Endometrial microvascular endothelial cells (primary cell): ENCODE results near the gene THAP4. TPM values are rescaled to one million over a fixed set of nuclear protein-coding genes. Genes with fewer than 3 reads are reported as not detected.

Source experiments
- in situ Hi-C: cut with HindIII; loops from 2 replicates; pipeline ENCODE4 v1.10.0; 2017; ENCODE audit warnings: low sequenced_read_pairs, low pct_unique_long_range_greater_than_20kb; ENCODE audit errors: inconsistent ontology term
- total RNA-seq: library from RNA; depleted of rRNA; stranded (reverse); fragments of >200 nt; gene quantifications from one replicate; pipeline ENCODE4 v1.2.3, GENCODE V29; 2015; ENCODE audit errors: inconsistent ontology term

The THAP4 gene, protein sequence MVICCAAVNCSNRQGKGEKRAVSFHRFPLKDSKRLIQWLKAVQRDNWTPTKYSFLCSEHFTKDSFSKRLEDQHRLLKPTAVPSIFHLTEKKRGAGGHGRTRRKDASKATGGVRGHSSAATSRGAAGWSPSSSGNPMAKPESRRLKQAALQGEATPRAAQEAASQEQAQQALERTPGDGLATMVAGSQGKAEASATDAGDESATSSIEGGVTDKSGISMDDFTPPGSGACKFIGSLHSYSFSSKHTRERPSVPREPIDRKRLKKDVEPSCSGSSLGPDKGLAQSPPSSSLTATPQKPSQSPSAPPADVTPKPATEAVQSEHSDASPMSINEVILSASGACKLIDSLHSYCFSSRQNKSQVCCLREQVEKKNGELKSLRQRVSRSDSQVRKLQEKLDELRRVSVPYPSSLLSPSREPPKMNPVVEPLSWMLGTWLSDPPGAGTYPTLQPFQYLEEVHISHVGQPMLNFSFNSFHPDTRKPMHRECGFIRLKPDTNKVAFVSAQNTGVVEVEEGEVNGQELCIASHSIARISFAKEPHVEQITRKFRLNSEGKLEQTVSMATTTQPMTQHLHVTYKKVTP
- total RNA-seq, result 47.6 TPM

DNA sequence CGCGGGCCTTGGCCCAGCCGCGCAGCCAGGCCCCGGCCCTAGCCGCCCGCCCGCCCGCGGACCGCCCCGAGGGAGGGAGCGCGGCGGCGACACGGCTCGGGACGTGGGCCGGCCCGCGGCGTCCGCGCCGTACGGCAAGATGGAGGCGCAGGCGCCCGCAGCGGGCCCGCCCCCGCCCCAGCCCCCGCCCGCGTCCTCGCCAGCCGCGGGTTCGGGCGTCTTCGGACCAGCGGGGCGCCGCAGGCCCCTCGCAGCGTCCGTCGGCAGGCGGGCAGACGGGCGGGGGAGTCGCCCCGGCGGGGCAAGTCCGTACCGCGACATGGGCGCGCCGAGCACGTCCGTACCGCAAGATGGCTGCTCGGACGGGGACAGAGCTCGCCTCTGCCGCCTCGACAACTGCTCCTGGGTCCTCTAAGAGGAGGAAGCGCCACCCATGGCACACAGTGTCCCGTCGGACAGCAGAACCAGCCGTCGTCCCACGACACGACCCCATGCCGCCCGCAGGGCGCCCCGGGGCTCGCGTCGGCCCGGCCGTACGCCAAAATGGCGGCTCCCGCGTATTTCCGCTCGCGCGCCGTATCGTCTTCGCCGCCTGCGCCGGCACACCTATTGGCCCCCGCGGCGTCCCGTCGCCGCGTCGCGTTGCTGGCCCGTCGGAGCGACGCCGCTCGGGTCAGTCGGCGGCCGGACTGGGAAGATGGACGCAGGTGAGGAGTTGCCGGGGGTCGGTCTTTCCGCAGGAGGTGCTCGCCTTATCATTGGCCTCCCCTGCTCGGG is at the start of gene THAP4, which contains the start of gene ATG4B:
Gene THAP4 (minus strand): TSS at position 141 of the 777 bp plus-strand sequence. CDS start 141 bp downstream, outside the sequence.
Gene ATG4B (plus strand): TSS at position 676 of the 777 bp plus-strand sequence. CDS start 22 bp downstream, at position 698.
- in situ Hi-C loops, result no loop called here

DNA sequence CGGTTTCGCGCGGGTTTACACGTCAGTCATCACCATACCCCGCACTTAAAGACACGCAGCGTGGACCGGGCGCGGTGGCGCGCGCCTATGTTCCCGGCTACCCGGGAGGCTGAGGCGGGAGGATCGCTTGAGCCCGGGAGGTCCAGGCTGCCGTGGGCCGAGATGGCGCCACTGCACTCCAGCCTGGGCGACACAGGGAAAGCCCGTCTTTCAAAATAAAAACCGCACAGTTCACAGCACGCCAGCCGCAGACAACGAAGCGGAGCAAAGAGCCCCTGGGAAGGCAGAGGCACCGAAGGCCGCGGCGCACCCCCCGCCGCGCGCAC is 49.3 kb upstream of the THAP4 start:
- in situ Hi-C loops, result no loop called here

DNA sequence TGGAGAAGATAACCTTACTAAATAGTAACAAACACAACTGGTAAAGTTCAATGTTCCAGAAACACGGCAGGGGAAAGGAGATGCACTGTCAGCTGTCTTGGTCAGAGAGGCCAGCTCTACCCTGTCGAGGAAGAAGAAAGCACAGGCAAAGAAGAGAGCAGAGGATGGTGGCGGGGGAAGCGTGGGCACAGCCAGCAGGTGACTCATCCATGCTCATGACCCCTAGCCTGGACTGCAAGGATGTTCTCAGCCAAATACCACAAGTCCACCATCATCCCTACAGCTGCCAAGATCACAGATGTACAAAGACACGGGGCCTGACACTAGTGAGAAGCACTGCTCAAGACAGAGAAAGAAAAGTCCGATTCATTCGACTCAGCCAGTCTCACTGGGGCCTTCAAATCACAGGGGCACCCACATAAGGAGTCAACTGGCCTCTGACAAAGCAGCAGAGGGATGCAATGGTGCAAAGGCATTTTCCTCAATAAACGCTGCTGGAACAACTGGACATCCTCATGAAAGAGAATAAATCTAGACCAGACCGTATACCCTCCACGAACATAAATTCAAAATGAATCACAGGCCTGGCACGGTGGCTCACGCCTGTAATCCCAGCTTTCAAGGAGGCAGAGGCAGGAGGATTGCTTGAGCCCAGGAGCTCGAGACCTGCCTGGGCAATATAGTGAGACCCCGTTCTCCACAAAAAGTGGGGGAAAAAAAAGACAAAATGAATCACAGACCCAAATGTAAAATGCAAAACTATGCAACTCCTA is 44.1 kb upstream of the THAP4 start:
- in situ Hi-C loops, result no loop called here

DNA sequence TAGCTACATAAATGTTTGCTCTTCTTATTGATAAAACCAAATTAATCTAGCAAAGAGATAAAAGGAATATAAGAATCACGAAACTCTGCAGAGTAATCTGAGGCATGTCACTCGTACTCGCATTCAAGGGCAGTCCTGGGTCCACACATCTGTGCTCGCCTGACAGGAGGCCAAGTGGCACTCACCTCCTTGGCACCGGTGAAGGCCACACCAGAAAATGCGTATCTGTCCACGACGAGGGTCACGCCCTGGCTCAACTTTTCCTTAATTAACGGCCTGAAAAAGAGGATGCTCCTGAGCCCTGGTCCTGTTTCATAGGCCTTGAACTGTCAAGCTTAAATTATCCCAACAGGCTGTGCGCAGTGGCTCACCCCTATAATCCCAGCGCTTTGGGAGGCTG is 43.1 kb upstream of the THAP4 start:
- in situ Hi-C loops, result no loop called here

DNA sequence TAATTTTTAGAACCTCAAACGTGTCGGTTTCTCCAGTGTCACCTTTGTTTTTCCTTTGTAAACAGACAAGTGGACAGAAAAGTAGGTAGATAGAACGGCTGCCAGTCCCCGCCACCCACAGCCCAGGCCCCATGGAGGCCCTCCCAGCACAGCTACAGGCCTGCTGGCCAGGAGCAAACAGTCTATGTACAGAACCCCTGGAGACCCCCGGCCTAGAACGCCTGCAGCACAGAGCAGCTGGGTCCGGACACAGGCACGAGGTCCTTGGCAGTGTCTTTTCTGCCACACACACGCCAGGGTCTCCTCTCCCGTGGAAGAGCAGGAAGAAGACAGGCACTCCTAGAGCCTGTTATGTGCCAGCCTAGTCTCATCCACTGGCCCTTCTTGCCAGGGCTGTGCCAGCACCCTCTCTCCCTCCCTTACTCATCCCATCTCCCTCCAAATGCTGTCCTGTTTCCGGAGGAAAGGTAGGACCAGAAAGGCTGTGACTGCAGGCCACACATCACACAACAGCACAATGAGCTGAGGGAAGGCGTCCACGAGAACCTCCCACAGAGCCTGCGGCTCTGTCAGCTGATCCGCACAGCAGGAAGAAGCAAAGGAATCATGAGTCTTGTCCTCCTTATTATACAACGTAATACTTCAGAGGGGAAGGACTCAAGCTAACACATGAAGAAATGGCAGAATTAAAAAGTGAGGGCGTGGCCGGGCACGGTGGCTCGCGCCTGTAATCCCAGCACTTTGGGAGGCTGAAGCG is 42.0 kb upstream of the THAP4 start:
- in situ Hi-C loops, result no loop called here

DNA sequence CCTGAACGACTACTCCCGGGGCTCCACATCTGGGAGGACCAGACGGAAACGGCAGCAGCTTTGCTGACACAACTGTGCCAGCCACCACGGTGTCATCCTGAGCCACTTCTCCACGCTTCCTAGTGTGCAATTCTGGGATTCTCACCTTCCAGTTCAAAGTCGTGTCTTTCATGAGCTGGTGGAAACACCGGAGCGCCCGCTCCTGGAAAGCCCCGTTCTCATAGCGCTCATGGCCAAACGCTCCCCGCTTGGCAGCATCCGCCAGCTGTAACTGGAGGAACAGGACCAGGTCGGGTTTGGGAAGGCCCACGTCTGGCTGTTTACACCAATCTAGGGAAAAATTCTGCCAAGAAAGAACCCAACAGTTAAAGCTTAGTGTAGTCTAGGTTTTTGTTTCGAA is 41.3 kb upstream of the THAP4 start:
- in situ Hi-C loops, result no loop called here

DNA sequence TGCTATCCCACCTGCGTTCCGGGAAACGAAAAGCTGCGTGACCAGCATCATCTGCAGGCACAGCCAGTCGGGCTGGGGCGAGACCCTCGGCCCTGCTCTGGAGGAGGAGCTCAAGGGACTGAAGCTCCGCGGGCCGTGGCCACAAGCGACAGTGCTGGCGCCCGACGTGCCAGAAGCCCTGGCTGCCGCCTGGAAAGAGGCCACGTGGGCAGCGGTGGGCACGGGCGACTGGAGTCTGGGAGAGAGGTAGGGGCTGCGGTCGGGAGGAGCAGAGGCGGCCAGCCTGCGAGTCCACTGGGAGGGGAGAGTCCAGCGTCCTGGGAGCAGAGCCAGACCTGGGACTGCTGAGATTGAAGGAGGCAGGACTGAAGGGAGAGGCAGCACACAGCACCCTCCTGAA is 40.4 kb upstream of the THAP4 start:
- in situ Hi-C loops, result no loop called here

DNA sequence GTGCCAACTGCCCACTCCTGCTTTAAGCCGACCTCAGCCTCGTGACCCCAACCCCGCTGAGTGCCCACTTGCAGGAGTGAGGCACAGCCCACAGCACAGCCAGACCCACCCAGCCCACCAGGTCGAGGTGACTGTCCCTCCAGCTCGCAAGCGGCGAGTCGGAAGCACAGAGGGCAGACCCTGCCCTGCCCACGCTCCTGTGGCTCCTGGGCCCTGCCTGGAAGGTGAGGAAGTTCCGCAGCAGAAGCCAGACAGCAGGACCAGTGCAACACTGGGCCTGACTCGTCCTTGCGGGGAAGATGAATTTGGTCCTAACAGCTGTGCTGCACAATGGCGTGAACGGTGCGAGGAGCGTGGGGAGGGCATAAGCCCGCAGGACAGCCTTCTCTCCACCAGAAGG is 39.7 kb upstream of the THAP4 start:
- in situ Hi-C loops, result no loop called here

DNA sequence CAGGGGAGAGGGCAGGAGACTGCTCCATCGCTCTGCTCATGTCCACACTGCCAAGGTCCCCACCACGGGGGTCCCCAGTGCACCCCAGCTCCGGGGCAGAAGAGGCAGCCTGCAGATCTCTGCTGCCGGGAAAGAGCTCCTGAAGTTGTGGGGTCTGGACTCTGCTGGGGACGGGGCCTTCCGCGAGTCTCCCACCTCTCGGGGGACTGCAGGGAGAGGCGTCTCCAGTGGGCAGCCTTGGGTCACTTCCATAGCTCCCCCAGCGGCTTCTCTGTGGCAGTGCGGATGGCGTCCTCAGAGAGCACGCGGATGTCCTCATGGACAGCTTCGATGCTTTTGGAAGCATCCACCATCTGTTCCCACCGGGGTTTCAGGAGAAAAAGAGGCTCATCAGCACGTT is 38.9 kb upstream of the THAP4 start:
- in situ Hi-C loops, result no loop called here

DNA sequence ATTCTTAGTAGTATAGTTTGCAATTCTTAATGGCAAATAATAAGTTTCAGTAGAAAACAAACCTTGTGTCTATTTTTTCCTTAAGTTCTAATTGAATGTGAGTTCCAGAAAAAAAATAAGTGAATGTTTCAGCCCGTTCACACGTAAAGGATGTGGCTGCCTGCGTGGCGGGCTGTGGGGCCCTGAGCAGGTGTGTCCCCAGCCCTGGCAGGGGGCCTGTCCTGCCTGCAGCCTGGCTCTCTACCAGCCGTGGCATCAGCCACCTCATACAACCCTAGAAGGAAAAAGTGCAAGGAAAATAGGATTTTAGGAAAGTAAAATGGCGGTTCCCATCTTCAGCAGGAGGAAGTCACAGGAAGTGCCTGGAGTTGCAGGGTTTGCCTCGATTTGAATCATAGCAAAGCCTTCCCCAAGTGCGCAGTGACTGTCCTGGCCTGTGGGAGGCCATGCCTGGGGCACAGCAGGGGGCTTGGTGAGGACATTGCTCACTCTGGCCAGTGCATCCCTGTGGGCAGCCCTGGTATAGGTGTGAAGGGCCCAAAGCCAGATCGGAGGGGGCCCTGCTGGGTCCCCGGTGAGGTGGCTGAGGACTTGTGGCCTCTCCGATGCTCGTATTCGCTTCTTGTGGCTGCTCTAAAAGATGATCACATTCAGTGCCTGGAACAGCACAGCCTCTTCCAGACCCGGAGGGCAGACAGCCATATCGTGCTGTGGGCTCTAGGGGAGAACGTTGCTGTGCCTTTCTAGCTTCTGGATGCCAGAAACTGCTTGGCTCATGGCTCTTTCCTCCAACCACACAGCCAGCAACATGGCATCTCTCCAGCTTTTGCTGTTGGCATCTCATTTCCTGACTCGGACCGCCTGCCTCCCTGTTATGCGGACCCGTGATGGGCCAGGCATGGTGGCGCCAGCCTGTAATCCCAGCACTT is 37.1 kb upstream of the THAP4 start:
- in situ Hi-C loops, result no loop called here

DNA sequence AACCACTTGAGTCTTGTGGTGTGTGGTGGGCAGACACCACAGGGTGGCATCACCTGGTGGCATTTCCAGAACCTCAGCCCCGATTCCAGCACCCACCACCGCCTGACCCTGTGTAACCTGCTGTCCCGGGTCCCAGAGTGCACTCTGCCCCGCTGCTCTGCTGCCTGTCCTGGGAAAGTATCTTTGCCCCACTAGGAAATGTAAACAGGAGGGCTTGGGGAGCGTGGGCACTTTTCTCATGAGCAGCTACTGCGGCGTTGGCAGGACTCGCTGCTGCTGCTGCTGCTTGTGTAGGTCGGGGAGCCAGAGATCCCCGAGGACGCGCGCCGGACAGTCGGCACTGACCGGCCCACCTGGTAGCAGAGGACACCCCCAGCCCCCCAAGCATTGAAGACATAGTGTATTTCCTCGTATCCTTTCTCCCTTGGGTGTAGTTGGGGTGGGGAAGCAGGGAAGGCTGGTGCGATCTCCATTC is 36.3 kb upstream of the THAP4 start:
- in situ Hi-C loops, result no loop called here

DNA sequence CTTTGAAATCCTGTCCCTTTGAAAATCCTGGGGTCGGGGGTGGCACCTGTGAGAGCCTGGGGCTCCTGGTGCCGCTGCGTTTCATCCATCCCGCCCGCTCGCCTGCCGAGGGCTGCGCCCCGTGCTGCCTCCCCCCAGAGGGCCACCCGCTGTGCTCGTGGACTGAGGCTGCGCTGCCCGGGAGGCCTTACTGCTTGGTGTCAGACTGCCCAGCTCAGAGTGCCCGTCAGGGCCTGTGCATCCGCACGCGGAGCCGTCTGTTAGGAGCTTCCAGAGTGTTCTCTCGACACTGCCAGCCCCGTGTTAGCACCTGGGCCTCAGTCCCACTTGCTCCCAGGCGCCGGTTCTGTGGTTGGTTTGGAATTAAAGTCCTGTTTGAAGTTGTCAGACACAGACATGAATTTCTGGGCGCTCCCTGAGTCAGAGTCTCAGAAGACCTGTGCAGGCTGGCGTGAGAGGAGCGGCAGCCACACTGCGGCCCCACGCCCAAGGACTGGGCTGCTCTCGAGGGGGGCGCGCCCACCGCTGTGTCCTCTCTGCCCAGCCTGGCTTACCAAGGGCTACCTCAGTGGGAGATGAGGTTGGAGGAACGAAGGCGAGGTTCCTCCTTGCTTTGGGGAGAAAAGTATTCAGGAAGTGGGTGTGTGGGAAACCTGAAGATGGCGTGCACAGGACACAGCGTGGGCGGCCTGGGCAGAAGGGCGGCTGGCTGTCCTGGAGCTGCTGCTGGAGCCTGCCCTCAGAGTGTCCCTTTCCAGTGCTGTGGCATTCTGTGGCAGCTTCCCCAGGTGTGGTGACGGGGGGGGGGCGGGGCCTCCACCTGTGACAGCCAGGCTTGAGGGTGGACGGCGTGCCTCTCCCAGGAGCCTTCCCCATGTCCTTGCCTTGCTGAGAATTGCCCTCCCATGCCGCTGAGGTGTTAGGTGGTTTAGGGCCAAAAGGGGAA is 35.6 kb upstream of the THAP4 start:
- in situ Hi-C loops, result no loop called here

DNA sequence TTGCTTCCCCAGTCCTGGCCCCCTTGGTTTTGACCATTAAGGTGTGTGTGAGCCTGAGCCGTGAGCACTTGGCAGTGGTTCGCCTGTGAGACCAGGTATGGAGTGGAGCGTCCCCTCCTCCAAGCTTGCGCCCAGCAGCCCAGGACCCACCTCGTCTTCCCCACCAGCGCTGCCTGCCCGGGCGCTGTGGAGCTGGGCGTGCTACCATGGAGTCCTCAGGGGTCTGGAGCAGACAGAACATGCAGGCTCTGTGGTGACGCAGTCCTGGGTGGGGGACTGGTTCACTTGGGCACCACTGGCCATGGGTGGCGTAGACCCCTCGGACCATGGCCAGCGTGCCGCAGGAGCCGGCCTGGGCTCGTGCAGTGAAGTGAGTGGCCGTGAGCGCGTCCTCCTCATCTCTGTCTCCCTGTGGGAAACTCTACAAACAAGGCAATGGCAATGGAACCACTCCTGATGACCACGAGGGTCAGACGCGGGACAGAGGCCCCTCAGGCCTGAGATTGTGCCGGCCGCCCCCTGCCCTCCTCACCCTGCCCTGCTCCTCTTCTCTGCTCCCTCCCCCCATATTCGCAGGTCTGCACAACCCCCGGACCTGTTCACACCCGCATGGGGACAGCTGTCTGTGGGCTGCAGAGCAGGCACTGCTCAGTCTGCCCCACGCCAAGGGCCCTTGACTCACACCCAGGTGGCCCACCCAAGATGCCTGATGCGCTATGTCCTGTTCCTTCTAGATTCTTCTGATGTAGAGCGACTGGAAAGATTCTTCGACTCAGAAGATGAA is 34.7 kb upstream of the THAP4 start:
- in situ Hi-C loops, result no loop called here

DNA sequence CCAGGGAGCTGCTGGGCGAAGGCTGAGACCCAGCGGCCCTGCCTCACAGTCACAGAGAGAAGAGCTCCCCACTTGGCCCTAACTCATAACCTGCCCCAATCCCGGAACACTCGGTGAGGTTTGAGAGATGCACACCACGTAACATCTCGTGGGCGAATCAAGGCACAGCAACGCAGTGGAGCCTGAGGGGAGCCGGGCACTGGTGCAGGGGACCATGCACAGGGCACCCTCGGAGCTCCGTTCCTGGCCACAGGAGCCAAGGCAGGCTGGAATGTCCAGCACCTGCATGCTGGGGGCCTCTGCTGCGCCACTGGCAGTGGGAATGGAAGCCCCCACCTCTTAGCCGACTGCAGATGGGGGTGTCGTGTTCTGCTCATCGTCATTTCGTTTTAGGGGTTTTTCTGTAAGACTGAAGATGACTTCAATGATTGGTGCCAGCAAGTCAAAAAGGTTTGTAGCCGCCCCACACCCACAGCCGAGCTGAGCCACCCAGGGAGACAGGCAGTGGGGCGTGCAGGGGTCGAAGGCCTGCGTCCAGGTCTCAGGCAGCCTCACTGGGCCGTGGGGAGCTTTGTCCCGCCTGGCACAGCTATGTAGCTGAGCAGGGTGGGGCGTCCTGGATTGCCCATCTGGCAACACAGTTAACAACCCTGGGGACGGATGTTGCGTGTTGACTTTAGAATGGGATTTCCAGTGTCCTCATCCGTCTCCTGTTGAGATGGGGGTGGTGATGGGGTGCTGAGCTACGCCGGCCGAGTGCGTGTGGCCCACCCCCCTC is 33.6 kb upstream of the THAP4 start:
- in situ Hi-C loops, result no loop called here

DNA sequence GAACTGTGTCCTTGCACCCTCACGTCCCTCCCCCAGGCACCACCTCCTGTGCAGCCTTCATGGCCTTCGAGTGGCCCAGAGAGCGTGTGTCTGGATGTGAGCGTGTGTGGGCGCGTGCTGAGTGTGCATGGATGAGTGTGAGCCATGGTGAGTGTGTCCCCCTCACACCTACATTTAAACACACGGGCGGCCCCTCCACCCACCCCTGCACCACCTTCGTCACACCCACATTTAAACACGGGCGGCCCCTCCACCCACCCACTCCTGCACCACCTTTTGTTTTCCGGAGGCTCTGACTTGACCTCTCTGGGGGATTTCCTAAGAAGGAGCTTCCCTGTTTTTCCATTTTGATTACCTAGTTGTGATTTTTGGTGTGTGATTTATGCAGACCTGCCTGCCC is 31.9 kb upstream of the THAP4 start:
- in situ Hi-C loops, result no loop called here
